Upper lobe of right lung (tissue), 1 donor: Measurements from ENCODE around the gene TTC28. TPM values are rescaled to one million over a fixed set of nuclear protein-coding genes. Genes with fewer than 3 reads are reported as not detected.
"Not testable (repeated sequence)": the region's sequence is repeated elsewhere in the genome, so short reads cannot be mapped to it uniquely, and the experiment has no call there.

Experiments
- ATAC-seq: fragments of 200-7000 bp; cut with Tn5 transposase; one replicate; pipeline ENCODE4 v1.9.1; 2020; ENCODE audit warnings: mild to moderate bottlenecking, moderate library complexity
- DNase-seq: peaks from one replicate; pipeline ENCODE4 v3.0.0-alpha.2; 2020
- H3K27ac ChIP-seq: fragments of 200-600 bp; one replicate; pipeline ENCODE4 v1.8.0; 2022
- H3K27me3 ChIP-seq: fragments of 200-600 bp; one replicate; pipeline ENCODE4 v1.8.0; 2022; ENCODE audit warnings: mild to moderate bottlenecking
- H3K36me3 ChIP-seq: fragments of 200-600 bp; one replicate; pipeline ENCODE4 v1.8.0; 2022
- H3K4me1 ChIP-seq: fragments of 200-600 bp; one replicate; pipeline ENCODE4 v1.8.0; 2022
- H3K4me3 ChIP-seq: fragments of 200-600 bp; one replicate; pipeline ENCODE4 v1.8.0; 2022; ENCODE audit warnings: mild to moderate bottlenecking
- H3K9me3 ChIP-seq: fragments of 200-600 bp; one replicate; pipeline ENCODE4 v1.8.0; 2022
- CTCF ChIP-seq: fragments of 200-600 bp; IDR thresholded peaks from one replicate; pipeline ENCODE4 v1.8.0; 2022; ENCODE audit warnings: antibody characterized with exemption
- intact Hi-C: fragments of 100-400 bp; cut with DNase I; formaldehyde crosslinking; loops from one replicate; pipeline ENCODE4 v1.11.0; 2022
- total RNA-seq: library from RNA; stranded (reverse); fragmentation: NEBNext Ultra II Directional; extraction: Animal tissue kit (Norgen Biotek cat#: 25700); gene quantifications from one replicate; pipeline ENCODE4 v1.2.1, GENCODE V29; 2021
- donor health status: DM: no; HTN: yes; CAD: no; lungs with severe emphysema.

Gene TTC28
- total RNA-seq, 1 donor from 2014 or later: 48.7 TPM

GRCh38 chr22:28474330-28474729, 205.3 kb downstream of the TTC28 start:
- no peak for TF ChIP-seq CTCF
- DNase-seq: no peak
- Histone ChIP-seq H3K36me3 (no peaks in the 10 kb centered on the region), H3K27ac (no peak overlapping the region), H3K9me3 (no peaks in the 10 kb centered on the region), H3K4me3 (no peak overlapping the region), H3K4me1 (no peaks in the 10 kb centered on the region), H3K27me3 (no peaks in the 10 kb centered on the region)
- intact Hi-C loops: no loop called here
- no peak for ATAC-seq

DNA sequence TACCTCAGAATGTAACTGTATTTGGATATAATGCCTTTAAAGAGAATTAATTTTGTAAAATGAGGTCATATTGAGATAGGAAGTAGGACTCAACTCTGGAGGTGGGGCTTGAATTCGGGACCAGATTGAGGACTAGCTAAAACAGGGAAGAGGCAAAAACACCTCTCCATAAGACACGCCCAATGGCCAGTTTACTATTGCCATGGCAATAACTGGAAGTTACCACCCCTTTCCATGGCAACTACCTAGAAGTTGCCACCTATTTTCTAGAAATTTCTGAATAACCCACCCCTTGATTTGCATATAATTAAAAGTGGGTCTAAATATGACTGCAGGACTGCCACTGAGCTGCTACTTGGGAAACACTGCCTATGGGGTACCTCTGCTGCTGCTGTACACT, 206.4 kb downstream of the TTC28 start:
- TF ChIP-seq CTCF: no peak
- Histone ChIP-seq H3K27ac (no peak overlapping the region), H3K4me3 (no peak overlapping the region), H3K4me1 (no peaks in the 10 kb centered on the region), H3K9me3 (no peaks in the 10 kb centered on the region), H3K27me3 (no peaks in the 10 kb centered on the region), H3K36me3 (no peaks in the 10 kb centered on the region)
- ATAC-seq (no peak), DNase-seq (no peak)
- intact Hi-C loops: no loop called here

DNA sequence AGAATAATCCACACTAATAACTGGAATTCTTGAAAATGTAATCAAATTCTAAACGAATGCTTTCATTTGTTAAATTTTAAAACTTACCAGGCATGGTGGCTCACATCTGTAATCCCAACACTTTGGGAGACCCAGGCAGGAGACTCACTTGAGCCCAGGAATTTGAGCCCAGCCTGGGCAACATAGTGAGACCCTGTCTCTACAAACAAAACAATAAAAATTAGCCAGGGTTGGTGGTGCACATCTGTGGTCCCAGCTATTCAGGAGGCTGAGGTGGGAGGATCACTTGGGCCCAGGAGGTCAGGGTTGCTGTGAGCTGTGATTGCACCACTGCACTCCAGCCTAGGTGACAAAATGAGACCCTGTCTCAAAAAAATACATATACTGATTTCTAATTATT, 212.6 kb downstream of the TTC28 start:
- H3K27me3 ChIP-seq, DNase-seq, H3K27ac ChIP-seq, H3K4me1 ChIP-seq, H3K36me3 ChIP-seq, intact Hi-C loops, H3K9me3 ChIP-seq, ATAC-seq, H3K4me3 ChIP-seq: not testable (repeated sequence)

GRCh38 chr22:28466399-28466798, 213.2 kb downstream of the TTC28 start:
- no peak overlapping the region for H3K27ac ChIP-seq
- ATAC-seq: no peak
- TF ChIP-seq CTCF: no peak
- no peaks in the 10 kb centered on the region for H3K27me3 ChIP-seq
- intact Hi-C loops: no loop called here
- H3K4me3 ChIP-seq: no peak overlapping the region
- H3K9me3 ChIP-seq: no peaks in the 10 kb centered on the region
- no peaks in the 10 kb centered on the region for H3K4me1 ChIP-seq
- no peaks in the 10 kb centered on the region for H3K36me3 ChIP-seq
- no peak for DNase-seq

DNA sequence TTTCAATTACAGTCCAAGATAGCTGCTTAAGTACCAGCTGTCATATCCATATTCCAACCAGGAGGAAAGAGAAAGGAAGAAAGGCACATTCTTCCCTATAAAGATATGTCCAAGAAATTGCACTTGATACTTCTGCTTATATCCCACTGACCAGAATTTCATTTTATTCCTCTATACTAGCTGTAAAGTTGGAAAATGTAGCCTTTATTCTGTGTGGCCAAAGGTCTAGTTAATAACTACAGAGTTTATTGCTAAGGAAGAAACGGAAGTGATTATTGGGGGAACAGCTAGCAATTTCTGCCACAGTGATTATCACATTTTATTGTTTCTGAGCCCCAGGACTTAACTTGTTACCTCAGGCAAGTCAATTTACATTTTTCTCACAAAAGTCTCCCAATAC, 213.8 kb downstream of the TTC28 start:
- Histone ChIP-seq H3K9me3 (no peaks in the 10 kb centered on the region), H3K27me3 (no peaks in the 10 kb centered on the region), H3K27ac (no peak overlapping the region), H3K4me1 (no peaks in the 10 kb centered on the region), H3K4me3 (no peak overlapping the region), H3K36me3 (no peaks in the 10 kb centered on the region)
- DNase-seq (no peak), ATAC-seq (no peak)
- intact Hi-C loops: no loop called here
- TF ChIP-seq CTCF: no peak

- Histone ChIP-seq H3K4me3 (no peak overlapping the region), H3K36me3 (no peaks in the 10 kb centered on the region), H3K4me1 (no peaks in the 10 kb centered on the region), H3K27ac (no peak overlapping the region), H3K27me3 (no peaks in the 10 kb centered on the region), H3K9me3 (no peaks in the 10 kb centered on the region)
- intact Hi-C loops: no loop called here
- DNase-seq (no peak), ATAC-seq (no peak)
- no peak for TF ChIP-seq CTCF
Observed at GRCh38 chr22:28464127-28464526, 215.5 kb downstream of the TTC28 start.

DNA sequence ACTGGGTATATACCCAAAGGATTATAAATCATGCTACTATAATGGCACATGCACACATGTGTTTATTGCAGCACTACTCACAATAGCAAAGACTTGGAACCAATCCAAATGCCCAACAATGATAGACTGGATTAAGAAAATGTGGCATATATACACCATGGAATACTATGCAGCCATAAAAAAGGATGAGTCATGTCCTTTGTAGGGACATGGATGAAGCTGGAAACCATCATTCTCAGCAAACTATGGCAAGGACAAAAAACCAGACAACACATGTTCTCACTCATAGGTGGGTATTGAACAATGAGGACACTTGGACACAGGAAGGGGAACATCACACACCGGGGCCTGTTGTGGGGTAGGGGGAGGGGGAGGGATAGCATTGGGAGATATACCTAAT, 216.2 kb downstream of the TTC28 start:
- not testable (repeated sequence) for ATAC-seq, DNase-seq

More for the DNA sequence above, 216.2 kb downstream of the TTC28 start:
- H3K27me3 ChIP-seq, H3K36me3 ChIP-seq, H3K4me3 ChIP-seq, H3K9me3 ChIP-seq, intact Hi-C loops, H3K4me1 ChIP-seq, H3K27ac ChIP-seq: not testable (repeated sequence)
